ENCODE data around the gene AURKAIP1.

GRCh38 chr1:1418464-1419362 is 43.7 kb upstream of the AURKAIP1 start:
- TF ChIP-seq BHLHE40 (IDR thresholded peaks at IDR 0.05; ENCODE audit: borderline replicate concordance): no peak
- no peak for TF ChIP-seq ELF4 (IDR thresholded peaks at IDR 0.05)
- TF ChIP-seq SUZ12 (IDR thresholded peaks at IDR 0.05): no peak
- TF ChIP-seq LEF1 (IDR thresholded peaks at IDR 0.05; ENCODE audit: borderline replicate concordance): no peak
- no peak for TF ChIP-seq FOXK2 (IDR thresholded peaks at IDR 0.05)

Data from HEK293T (cell line).